Neural progenitor cell (in vitro differentiated cells): ENCODE results near the gene TLL1. TPM values are rescaled to one million over a fixed set of nuclear protein-coding genes. Genes with fewer than 3 reads are reported as not detected.

Source experiments
- DNase-seq: peaks from one replicate; pipeline ENCODE4 v3.0.0-alpha.2; 2016; ENCODE audit warnings: low spot score
- H2AFZ ChIP-seq: fragments of 200-600 bp; sonication (generic); replicated peaks from 2 replicates; pipeline ENCODE4 v1.6.1; 2016; ENCODE audit warnings: antibody characterized with exemption
- H3F3A ChIP-seq: fragments of 200-600 bp; sonication (generic); 2 replicates; pipeline ENCODE4 v1.6.1; 2016; ENCODE audit warnings: antibody characterized with exemption, low read depth
- H3K27ac ChIP-seq: fragments of 200-600 bp; sonication (generic); 2 replicates; pipeline ENCODE4 v1.5.1; 2016; ENCODE audit warnings: mild to moderate bottlenecking
- H3K27me3 ChIP-seq: fragments of 200-600 bp; sonication (generic); 2 replicates; pipeline ENCODE4 v1.6.1; 2016; ENCODE audit warnings: mild to moderate bottlenecking, moderate library complexity
- H3K36me3 ChIP-seq: fragments of 200-600 bp; sonication (generic); 2 replicates; pipeline ENCODE4 v1.5.1; 2016
- H3K4me1 ChIP-seq: fragments of 200-600 bp; sonication (generic); 2 replicates; pipeline ENCODE4 v1.6.1; 2016; ENCODE audit warnings: mixed run types
- H3K4me2 ChIP-seq: fragments of 200-600 bp; sonication (generic); 2 replicates; pipeline ENCODE4 v1.6.1; 2016
- H3K4me3 ChIP-seq: fragments of 200-600 bp; sonication (generic); 2 replicates; pipeline ENCODE4 v1.5.1; 2016
- H3K79me2 ChIP-seq: fragments of 200-600 bp; sonication (generic); 2 replicates; pipeline ENCODE4 v1.6.1; 2016; ENCODE audit warnings: low read depth
- H3K9ac ChIP-seq: fragments of 200-600 bp; sonication (generic); 2 replicates; pipeline ENCODE4 v1.6.1; 2016
- H3K9me3 ChIP-seq: fragments of 200-600 bp; sonication (generic); 2 replicates; pipeline ENCODE4 v1.5.1; 2016; ENCODE audit warnings: low read depth
- H4K20me1 ChIP-seq: fragments of 200-600 bp; sonication (generic); 2 replicates; pipeline ENCODE4 v1.6.1; 2016; ENCODE audit warnings: low read depth
- H3K27ac Mint-ChIP-seq: 3 replicates; pipeline ENCODE4 v1.8.0; 2021; ENCODE audit warnings: mixed read lengths
- H3K27me3 Mint-ChIP-seq: 2 replicates; pipeline ENCODE4 v1.8.0; 2022; ENCODE audit warnings: low read depth, mild to moderate bottlenecking, inconsistent platforms, moderate library complexity, mixed read lengths; ENCODE audit not compliant: insufficient read depth
- H3K36me3 Mint-ChIP-seq: 3 replicates; pipeline ENCODE4 v1.8.0; 2021; ENCODE audit warnings: mixed read lengths
- H3K4me1 Mint-ChIP-seq: 3 replicates; pipeline ENCODE4 v1.8.0; 2021; ENCODE audit warnings: mixed read lengths
- H3K4me3 Mint-ChIP-seq: 3 replicates; pipeline ENCODE4 v1.8.0; 2021; ENCODE audit warnings: mild to moderate bottlenecking, moderate library complexity, mixed read lengths
- H3K9me3 Mint-ChIP-seq: 3 replicates; pipeline ENCODE4 v1.8.0; 2020; ENCODE audit warnings: mixed read lengths
- CTCF ChIP-seq: fragments of 200-600 bp; sonication (generic); IDR thresholded peaks from 2 replicates; pipeline ENCODE4 v1.5.1; 2017; ENCODE audit warnings: antibody characterized with exemption, mild to moderate bottlenecking
- EZH2 ChIP-seq: fragments of 200-600 bp; sonication (generic); IDR thresholded peaks from 2 replicates; pipeline ENCODE4 v1.6.1; 2017; ENCODE audit warnings: antibody characterized with exemption, mild to moderate bottlenecking, moderate library complexity
- EZH2phosphoT487 ChIP-seq: fragments of 200-600 bp; sonication (generic); IDR thresholded peaks from 2 replicates; pipeline ENCODE4 v1.6.1; 2017; ENCODE audit warnings: antibody characterized with exemption
- total RNA-seq: library from RNA; depleted of rRNA; stranded (reverse); fragments of >200 nt; gene quantifications from 2 replicates; pipeline ENCODE4 v1.2.3, GENCODE V29; 2015; ENCODE audit warnings: low replicate concordance

TLL1 gene
- total RNA-seq, 1 donor from 2014 or later: 0.22 TPM

- Mint-ChIP-seq H3K4me3 (no peak overlapping the region), H3K36me3 (no peaks in the 10 kb centered on the region), H3K27me3 (no peaks in the 10 kb centered on the region), H3K4me1 (peaks cover 2% of the 10 kb centered on the region), H3K27ac (no peak overlapping the region), H3K9me3 (no peaks in the 10 kb centered on the region)
- Histone ChIP-seq H3K36me3 (no peaks in the 10 kb centered on the region), H3K79me2 (no peaks in the 10 kb centered on the region), H3K9ac (no peak overlapping the region), H3K4me3 (no peak overlapping the region), H3F3A (no peaks in the 10 kb centered on the region), H3K4me1 (no peaks in the 10 kb centered on the region), H2AFZ (no peak overlapping the region), H3K27ac (no peak overlapping the region), H3K9me3 (no peaks in the 10 kb centered on the region), H3K27me3 (no peaks in the 10 kb centered on the region), H3K4me2 (no peak overlapping the region), H4K20me1 (no peaks in the 10 kb centered on the region)
- peak; percentile 19 for DNase-seq
- no peak for TF ChIP-seq EZH2
Observed at GRCh38 chr4:166042510-166043055, 169.5 kb downstream of the TLL1 start.

- no peak for DNase-seq
- H3K27ac Mint-ChIP-seq: no peak overlapping the region
- H3K4me3 ChIP-seq: no peak overlapping the region
- H2AFZ ChIP-seq: no peak overlapping the region
- no peaks in the 10 kb centered on the region for H3F3A ChIP-seq
- no peak overlapping the region for H3K27ac ChIP-seq
- no peaks in the 10 kb centered on the region for H3K27me3 ChIP-seq
- H3K9me3 Mint-ChIP-seq: no peaks in the 10 kb centered on the region
- no peaks in the 10 kb centered on the region for H4K20me1 ChIP-seq
- H3K36me3 Mint-ChIP-seq: no peaks in the 10 kb centered on the region
- peaks cover 2% of the 10 kb centered on the region for H3K4me1 Mint-ChIP-seq
- no peaks in the 10 kb centered on the region for H3K9me3 ChIP-seq
- H3K4me2 ChIP-seq: no peak overlapping the region
- H3K9ac ChIP-seq: no peak overlapping the region
- H3K27me3 Mint-ChIP-seq: no peaks in the 10 kb centered on the region
- no peak overlapping the region for H3K4me3 Mint-ChIP-seq
- no peaks in the 10 kb centered on the region for H3K79me2 ChIP-seq
- no peaks in the 10 kb centered on the region for H3K36me3 ChIP-seq
- H3K4me1 ChIP-seq: no peaks in the 10 kb centered on the region
- TF ChIP-seq EZH2 (no peak), CTCF (no peak), EZH2phosphoT487 (no peak)
Observed at GRCh38 chr4:166043801-166044200, 170.8 kb downstream of the TLL1 start.

GRCh38 chr4:166044871-166045270 lies 171.8 kb downstream of the TLL1 start:
- Mint-ChIP-seq H3K4me1 (peaks cover 2% of the 10 kb centered on the region), H3K4me3 (no peak overlapping the region), H3K27me3 (no peaks in the 10 kb centered on the region), H3K36me3 (no peaks in the 10 kb centered on the region), H3K9me3 (no peaks in the 10 kb centered on the region), H3K27ac (no peak overlapping the region)
- H3K27me3 ChIP-seq: no peaks in the 10 kb centered on the region
- H3K9ac ChIP-seq: no peak overlapping the region
- H4K20me1 ChIP-seq: no peaks in the 10 kb centered on the region
- no peak overlapping the region for H3K27ac ChIP-seq
- no peaks in the 10 kb centered on the region for H3K9me3 ChIP-seq
- no peak overlapping the region for H3K4me3 ChIP-seq
- H3K4me2 ChIP-seq: no peak overlapping the region
- no peak overlapping the region for H2AFZ ChIP-seq
- no peaks in the 10 kb centered on the region for H3K79me2 ChIP-seq
- DNase-seq: no peak
- no peak for TF ChIP-seq EZH2
- H3K4me1 ChIP-seq: no peaks in the 10 kb centered on the region
- no peaks in the 10 kb centered on the region for H3F3A ChIP-seq
- H3K36me3 ChIP-seq: no peaks in the 10 kb centered on the region

- Mint-ChIP-seq H3K27me3 (no peaks in the 10 kb centered on the region), H3K4me1 (peaks cover 2% of the 10 kb centered on the region), H3K4me3 (no peak overlapping the region), H3K9me3 (no peaks in the 10 kb centered on the region), H3K36me3 (no peaks in the 10 kb centered on the region), H3K27ac (no peak overlapping the region)
- no peak overlapping the region for H3K27ac ChIP-seq
- DNase-seq: no peak
- no peaks in the 10 kb centered on the region for H3K79me2 ChIP-seq
- no peaks in the 10 kb centered on the region for H3K36me3 ChIP-seq
- no peaks in the 10 kb centered on the region for H4K20me1 ChIP-seq
- H3K9ac ChIP-seq: no peak overlapping the region
- H2AFZ ChIP-seq: peak overlapping the region; percentile 29
- H3K4me3 ChIP-seq: no peak overlapping the region
- no peaks in the 10 kb centered on the region for H3F3A ChIP-seq
- no peaks in the 10 kb centered on the region for H3K4me1 ChIP-seq
- no peak overlapping the region for H3K4me2 ChIP-seq
- TF ChIP-seq CTCF (no peak), EZH2 (no peak), EZH2phosphoT487 (no peak)
- H3K27me3 ChIP-seq: no peaks in the 10 kb centered on the region
- H3K9me3 ChIP-seq: no peaks in the 10 kb centered on the region
Observed at GRCh38 chr4:166045457-166045856, 172.4 kb downstream of the TLL1 start.
